GM19023 (cell line): ENCODE data around the gene ACSF2.

Experiments
- ATAC-seq: cut with Tn5 transposase; IDR thresholded peaks from one replicate; pipeline ENCODE4 v1.9.1; 2021; ENCODE audit warnings: mild to moderate bottlenecking, moderate library complexity; ENCODE audit not compliant: unreplicated experiment

The ACSF2 gene

DNA sequence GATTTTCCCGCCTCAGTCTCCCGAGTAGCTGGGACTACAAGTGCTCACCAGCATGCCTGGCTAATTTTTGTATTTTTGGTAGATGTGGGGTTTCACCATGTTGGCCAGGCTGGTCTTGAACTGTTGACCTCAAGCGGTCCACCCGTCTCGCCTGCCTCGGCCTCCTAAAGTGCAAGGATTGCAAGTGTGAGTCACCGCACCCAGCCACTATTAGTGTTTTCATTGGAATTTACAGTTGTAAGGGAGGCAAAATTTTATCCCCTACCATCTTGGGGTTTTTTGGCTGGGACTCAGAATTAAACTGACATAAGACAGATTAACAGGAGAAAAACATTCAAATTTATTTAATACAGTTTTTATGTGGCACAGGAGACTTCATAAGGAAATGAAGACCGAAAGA lies 69.9 kb downstream of the ACSF2 start:
- ATAC-seq: no peak

- ATAC-seq: no peak
These were observed 72.2 kb downstream of the ACSF2 start for GRCh38 chr17:50498021-50498874.

- no peak for ATAC-seq
These were observed 73.3 kb downstream of the ACSF2 start for GRCh38 chr17:50499270-50499669.

GRCh38 chr17:50499721-50500120 lies 73.7 kb downstream of the ACSF2 start:
- no peak for ATAC-seq

DNA sequence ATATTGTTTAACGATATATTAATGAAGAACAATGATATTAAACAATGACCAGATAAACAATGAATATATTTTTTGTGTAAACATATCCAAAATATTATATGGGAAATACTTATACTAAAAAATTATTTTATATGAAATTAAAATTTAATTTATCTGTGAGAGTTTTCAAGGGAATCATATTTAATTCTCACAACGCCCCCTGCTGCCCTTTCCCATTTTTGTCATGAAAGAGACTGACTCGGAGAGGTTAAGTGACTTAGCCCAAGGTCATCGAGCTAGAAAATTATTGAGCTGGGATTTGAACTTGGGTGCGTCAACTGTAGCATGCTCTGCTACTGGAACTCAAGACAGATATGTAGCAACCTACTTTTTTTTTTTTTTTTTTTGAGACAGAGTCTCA lies 75.0 kb downstream of the ACSF2 start:
- ATAC-seq: no peak

DNA sequence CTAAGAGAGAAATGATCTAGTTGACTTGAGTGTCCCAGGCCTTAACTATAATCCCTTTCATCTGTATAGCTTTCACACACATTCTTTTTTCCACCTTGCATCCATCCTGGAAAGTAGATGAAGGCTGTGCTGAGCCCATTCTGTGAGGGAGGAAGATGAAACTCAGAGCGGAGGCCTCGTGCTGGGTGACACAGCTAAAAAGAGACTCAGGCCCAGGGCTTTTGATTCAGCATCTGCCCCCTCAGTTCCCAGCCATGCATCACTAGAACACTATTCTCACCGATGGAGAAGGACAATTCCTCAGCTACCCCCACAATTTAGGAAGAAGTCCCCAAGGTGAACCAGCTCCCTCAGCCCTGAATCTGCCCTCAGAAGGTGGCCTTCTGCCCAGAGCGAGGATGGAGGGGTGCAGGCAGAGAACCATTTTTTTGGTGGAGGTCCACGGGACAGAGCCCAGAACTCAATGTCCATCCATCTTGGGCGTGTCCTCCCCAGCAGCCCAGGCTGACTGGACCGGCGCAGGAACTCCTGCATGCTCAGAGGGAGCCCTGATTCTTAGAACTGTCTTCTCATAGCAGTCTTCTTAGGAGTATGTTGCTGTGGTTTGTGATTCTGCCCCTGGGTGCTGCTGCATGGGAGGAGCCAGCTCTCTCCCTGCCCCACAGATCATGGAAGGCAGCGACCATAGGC lies 76.4 kb downstream of the ACSF2 start:
- no peak for ATAC-seq

- ATAC-seq: no peak
These were observed 79.6 kb downstream of the ACSF2 start for GRCh38 chr17:50505591-50506130.

DNA sequence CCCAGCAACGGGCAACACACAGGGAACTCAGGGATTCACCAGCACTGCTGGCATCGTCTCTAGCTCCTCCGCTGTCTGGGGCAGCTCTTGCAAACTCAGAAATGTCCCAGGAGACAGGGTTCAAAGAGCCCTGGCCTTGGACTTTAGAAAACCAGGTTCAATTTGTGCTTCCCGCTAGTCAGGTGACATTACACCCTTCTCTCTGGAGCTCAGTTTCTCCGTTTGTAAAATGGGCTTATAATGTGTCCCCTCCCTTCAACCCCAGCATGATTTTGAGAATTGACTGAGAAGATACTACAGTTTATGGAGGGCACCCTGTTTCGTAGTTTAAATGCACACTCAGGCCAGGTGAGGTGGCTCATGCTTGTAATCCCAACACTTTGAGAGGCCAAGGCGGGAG lies 80.3 kb downstream of the ACSF2 start:
- no peak for ATAC-seq

GRCh38 chr17:50507871-50508572 lies 82.0 kb downstream of the ACSF2 start, which contains the start of gene MYCBPAP:
TSS of gene MYCBPAP (plus strand) at chr17:50508439. CDS start at chr17:50508675, 236 bp downstream.
- no peak for ATAC-seq

- ATAC-seq: no peak
These were observed 82.8 kb downstream of the ACSF2 start for GRCh38 chr17:50508573-50509460.

DNA sequence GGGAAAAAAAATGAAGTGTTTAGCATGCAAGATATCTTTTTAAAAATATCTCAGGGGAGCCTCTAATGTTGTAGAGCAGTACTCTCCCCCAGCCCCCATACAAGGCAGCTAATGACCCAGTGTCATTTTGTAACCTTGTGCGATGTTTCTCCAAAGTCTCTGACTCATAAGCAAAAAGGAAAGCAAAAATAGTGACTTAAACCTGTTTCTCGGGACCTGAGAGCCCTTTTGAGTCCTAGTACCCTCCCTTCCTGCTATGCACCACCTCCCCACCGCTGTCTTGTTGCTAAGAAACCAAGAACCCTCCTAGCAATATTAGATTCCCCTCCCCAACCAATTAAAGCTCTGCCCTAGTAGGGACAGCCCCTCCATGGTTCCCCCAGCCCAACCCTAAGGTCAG lies 85.0 kb downstream of the ACSF2 start:
- ATAC-seq: peak; percentile 79

- no peak for ATAC-seq
These were observed 87.5 kb downstream of the ACSF2 start for GRCh38 chr17:50513495-50513894.

GRCh38 chr17:50514388-50514787 lies 88.4 kb downstream of the ACSF2 start:
- no peak for ATAC-seq

- ATAC-seq: no peak
These were observed 89.1 kb downstream of the ACSF2 start for GRCh38 chr17:50514936-50515702.

DNA sequence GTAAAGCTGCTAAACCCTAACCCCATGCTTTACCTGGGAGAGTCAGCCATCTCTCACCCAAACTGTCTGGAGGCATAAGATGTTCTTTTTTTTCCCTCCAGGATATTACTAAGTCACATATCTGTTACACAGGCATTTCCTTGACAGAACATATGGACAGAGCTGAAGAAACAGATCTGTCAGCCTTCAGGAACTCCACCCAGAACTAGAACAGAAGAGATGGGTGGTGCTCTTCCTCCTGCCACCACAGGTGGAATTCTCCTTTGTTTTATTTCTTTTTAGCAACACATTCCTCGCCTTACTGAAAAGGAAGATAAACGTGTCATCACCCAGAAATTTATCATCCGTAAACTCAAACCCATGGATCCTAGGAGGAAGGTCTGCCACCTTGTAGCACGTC lies 91.0 kb downstream of the ACSF2 start:
- no peak for ATAC-seq

- ATAC-seq: no peak
These were observed 91.7 kb downstream of the ACSF2 start for GRCh38 chr17:50517504-50518383.

GRCh38 chr17:50518384-50519023 lies 92.5 kb downstream of the ACSF2 start:
- ATAC-seq: no peak
